GM12878 (cell line): ENCODE data around the gene SLC6A9. TPM values are rescaled to one million over a fixed set of nuclear protein-coding genes. Genes with fewer than 3 reads are reported as not detected.

Experiments
- ATAC-seq: fragments of 200-7000 bp; cut with Tn5 transposase; 3 replicates; pipeline ENCODE4 v1.9.1; 2020; ENCODE audit warnings: mild to moderate bottlenecking, moderate library complexity
- BruUV-seq: library from RNA; stranded (reverse); fragments of 400-500 nt; replicated peaks from 2 replicates; lab custom pipeline; 2021; lab: Mats Ljungman, UMichigan
- CTCF ChIA-PET: fragments of 300-600 bp; sonication (Branson Sonifier 250); formaldehyde crosslinking; extraction: SDS; loops from one replicate; lab custom pipeline; 2021; ENCODE audit warnings: inconsistent platforms; lab: Yijun Ruan, JAX
- POLR2A ChIA-PET: fragments of 350-600 bp; formaldehyde crosslinking; extraction: SDS; loops from one replicate; lab custom pipeline; 2021; ENCODE audit warnings: inconsistent platforms; lab: Charles Lee
- RAD21 ChIA-PET: fragments of 300-600 bp; sonication (Branson Sonifier 250); formaldehyde crosslinking; loops from one replicate; lab custom pipeline; 2023; ENCODE audit warnings: antibody characterized with exemption; ENCODE audit not compliant: unreplicated experiment; lab: Charles Lee
- SMC1A ChIA-PET: fragments of 300-600 bp; sonication (Branson Sonifier 250); formaldehyde crosslinking; loops from one replicate; lab custom pipeline; 2023; ENCODE audit not compliant: unreplicated experiment, uncharacterized antibody; lab: Charles Lee
- DNase-seq: peaks from one replicate; pipeline ENCODE4 v3.0.0-alpha.2; 2011; ENCODE audit warnings: low read depth, low spot score
- FAIRE-seq: peaks from 3 replicates; lab custom pipeline; 2011; peaks lifted over from hg19 to GRCh38; lab: Jason Lieb, UNC
- H2AFZ ChIP-seq: 2 replicates; pipeline ENCODE4 v1.6.0; 2011; ENCODE audit warnings: low read depth, low read length, control low read depth; ENCODE audit not compliant: control insufficient read depth
- H3K27ac ChIP-seq: 2 replicates; pipeline ENCODE4 v1.5.1; 2011; ENCODE audit warnings: control low read depth; ENCODE audit not compliant: control insufficient read depth, insufficient read depth
- H3K27me3 ChIP-seq, 2 experiments: replicated peaks in 1 of 2; 2 replicates each; pipeline versions ENCODE4 v1.6.0 to v1.6.1; 2011; ENCODE audit warnings: low read length in 1 of 2; ENCODE audit not compliant: control insufficient read depth in 2 of 2, insufficient read depth in 2 of 2
- H3K36me3 ChIP-seq, 2 experiments: 2 replicates each; pipeline ENCODE4 v1.5.1; 2011; ENCODE audit warnings: low read length in 1 of 2; ENCODE audit not compliant: control insufficient read depth in 2 of 2, insufficient read depth in 2 of 2
- H3K4me1 ChIP-seq: 2 replicates; pipeline ENCODE4 v1.6.1; 2011; ENCODE audit warnings: mild to moderate bottlenecking, low read length, moderate library complexity, mixed read lengths; ENCODE audit not compliant: control insufficient read depth, insufficient read depth
- H3K4me2 ChIP-seq: 2 replicates; pipeline ENCODE4 v1.6.0; 2011; ENCODE audit warnings: control low read depth; ENCODE audit not compliant: control insufficient read depth, insufficient read depth
- H3K4me3 ChIP-seq: fragments of 200-600 bp; sonication (generic); 2 replicates; pipeline ENCODE4 v1.5.1; 2016
- H3K79me2 ChIP-seq: 2 replicates; pipeline ENCODE4 v1.6.0; 2011; ENCODE audit warnings: low read length; ENCODE audit not compliant: control insufficient read depth, insufficient read depth
- H3K9ac ChIP-seq: 2 replicates; pipeline ENCODE4 v1.8.0; 2011; ENCODE audit warnings: low read length, control low read depth, mixed read lengths; ENCODE audit not compliant: control insufficient read depth, insufficient read depth
- H3K9me3 ChIP-seq: replicated peaks from 3 replicates; pipeline ENCODE4 v1.5.1; 2011; ENCODE audit warnings: mild to moderate bottlenecking, low read length; ENCODE audit not compliant: control insufficient read depth, insufficient read depth
- H4K20me1 ChIP-seq: 2 replicates; pipeline ENCODE4 v1.6.0; 2011; ENCODE audit not compliant: control insufficient read depth, insufficient read depth
- FOS ChIP-seq: IDR thresholded peaks from 3 replicates; pipeline ENCODE4 v1.6.1; 2011; ENCODE audit warnings: borderline replicate concordance; ENCODE audit not compliant: insufficient read length; ENCODE audit errors: extremely low read depth
- HDAC6 ChIP-seq: fragments of 200-600 bp; sonication (generic); IDR thresholded peaks from one replicate; pipeline ENCODE4 v1.8.0; 2017; ENCODE audit warnings: antibody characterized with exemption; ENCODE audit not compliant: unreplicated experiment
- MYB ChIP-seq: fragments of 150-350 bp; IDR thresholded peaks from 2 replicates; pipeline ENCODE4 v1.6.1; 2014; ENCODE audit warnings: mild to moderate bottlenecking, low read depth, low read length, borderline replicate concordance
- NFYA ChIP-seq: IDR thresholded peaks from 2 replicates; pipeline ENCODE4 v1.6.1; 2011; ENCODE audit warnings: low read depth, mild to moderate bottlenecking, low read length, improper control_type of control experiment, borderline replicate concordance
- NR2C2 ChIP-seq: IDR thresholded peaks from 2 replicates; pipeline ENCODE4 v1.6.1; 2011; ENCODE audit warnings: borderline replicate concordance, low read depth; ENCODE audit not compliant: control insufficient read depth, insufficient read length
- NR2F1 ChIP-seq: fragments of 450-650 bp; conservative IDR thresholded peaks from 2 replicates; pipeline ENCODE4 v1.6.1; 2017; ENCODE audit warnings: mild to moderate bottlenecking
- PML ChIP-seq: IDR thresholded peaks from 2 replicates; pipeline ENCODE4 v1.6.1; 2012; ENCODE audit warnings: low read length, inconsistent platforms
- WGBS: methylation state at CpG from one replicate; pipeline ENCODE4 v1.1.6; 2016; ENCODE audit warnings: low lambda C conversion rate; ENCODE audit not compliant: insufficient replicate concordance, insufficient coverage; ENCODE audit errors: missing lambda C conversion rate; 5-methylcytosine and 5-hydroxymethylcytosine counted together
- in situ Hi-C: fragments of 300-500 bp; cut with MboI; formaldehyde crosslinking; loops from 9 replicates; pipeline ENCODE4 v1.14.3; 2018; ENCODE audit warnings: mixed read lengths
- intact Hi-C: fragments of 100-400 bp; cut with micrococcal nuclease; formaldehyde crosslinking; loops from one replicate; pipeline ENCODE4 v1.14.2; 2022; ENCODE audit not compliant: unreplicated experiment
- polyA plus RNA-seq, 11 experiments: library from polyadenylated mRNA; depleted of rRNA in 4 of 11; unstranded in 6 of 11; stranded (reverse) in 5 of 11; fragments of >200 nt; fragmentation: Nextera tagmentation in 4 of 11; fragmentation: Illumina TruSeq in 1 of 11; extraction: Ambion mirVana in 4 of 11; extraction: Trizol in 1 of 11; gene quantifications; 1 replicate in 1 of 11; 2 replicates in 10 of 11; pipeline versions ENCODE4 v1.2.1 to v1.2.3, GENCODE V29; 2011 to 2016; ENCODE audit warnings: inconsistent platforms in 2 of 11, missing spikeins in 2 of 11, low read depth in 1 of 11
- total RNA-seq, 4 experiments: library from RNA; depleted of rRNA in 3 of 4; stranded (reverse); fragments of >200 nt in 3 of 4; fragmentation: Illumina TruSeq in 1 of 4; extraction: Trizol in 1 of 4; gene quantifications; 2 replicates each; pipeline versions ENCODE4 v1.2.1 to v1.2.3, GENCODE V29; 2013 to 2021
- TF ChIP-seq, protein P1 (sequence below): IDR thresholded peaks from 2 replicates; pipeline ENCODE4 v1.6.1; 2012; ENCODE audit warnings: low read depth, low read length, improper control_type of control experiment
- TF ChIP-seq, protein P2 (sequence below): IDR thresholded peaks from 2 replicates; pipeline ENCODE4 v1.6.1; 2012; ENCODE audit warnings: low read depth, low read length, improper control_type of control experiment

Gene SLC6A9
- total and polyA plus RNA-seq, 10 of the 15 experiments (the other 5 are each of a cell fraction or from before 2014, with no cell fraction given): 0.02 to 2.0 (median 0.63) TPM

DNA sequence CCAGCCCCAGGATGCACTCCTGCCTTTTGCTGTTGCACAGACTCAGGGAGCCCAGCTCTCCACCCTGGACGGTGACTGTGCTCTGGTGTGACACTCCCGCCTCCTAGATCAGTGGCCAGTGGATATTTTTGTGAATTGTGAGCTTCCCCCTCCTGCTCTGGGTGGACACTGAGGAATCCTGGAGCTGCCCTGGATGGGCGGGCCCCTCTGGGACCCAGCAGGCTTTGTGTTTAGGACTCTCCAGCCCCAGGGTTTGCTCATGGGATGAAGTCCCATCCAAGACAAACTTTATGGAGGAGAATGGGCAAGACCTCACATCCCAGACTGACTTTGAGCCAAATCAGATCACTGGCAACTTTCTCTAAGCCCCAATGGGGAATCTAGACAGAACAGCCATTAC is 16.1 kb downstream of the SLC6A9 start:
- H3K4me2 ChIP-seq: no peak overlapping the region
- no peaks in the 10 kb centered on the region for H4K20me1 ChIP-seq
- ChIA-PET CTCF (interaction anchor here (0.8 to 2.3 kb wide), 4 partner anchors 10 to 33 kb away, joined by 3 to 15 read pairs (median 4); no protein-coding TSS in a partner anchor), RAD21 (interaction anchor here (0.5 to 1.5 kb wide), 2 partner anchors 16 to 19 kb away, joined by 3 read pairs; partner anchors contain the start of gene SLC6A9), SMC1A (interaction anchor here (1.0 to 1.7 kb wide), 2 partner anchors 10 to 66 kb away, joined by 3 to 5 read pairs; no protein-coding TSS in a partner anchor)
- intact Hi-C loops: no loop called here
- H3K27ac ChIP-seq: no peak overlapping the region
- no peak overlapping the region for H3K9ac ChIP-seq
- in situ Hi-C loops: no loop called here
- DNase-seq (no peak), ATAC-seq (no peak)
- 41% methylated on average over 3 of the region's 3 CpGs for WGBS
- H3K4me3 ChIP-seq: no peak overlapping the region
- H2AFZ ChIP-seq: no peak overlapping the region
- no peaks in the 10 kb centered on the region for H3K4me1 ChIP-seq
- BruUV-seq: no TSS peak
- no peaks in the 10 kb centered on the region; a peak in 1 of 4 replicates for H3K27me3 ChIP-seq
- H3K9me3 ChIP-seq: no peaks in the 10 kb centered on the region
- H3K36me3 ChIP-seq: no peaks in the 10 kb centered on the region
- TF ChIP-seq FOS (no peak), NFYA (no peak), PML (no peak), NR2C2 (no peak), NR2F1 (no peak), MYB (no peak), HDAC6 (no peak)
- TF ChIP-seq, protein P1, sequence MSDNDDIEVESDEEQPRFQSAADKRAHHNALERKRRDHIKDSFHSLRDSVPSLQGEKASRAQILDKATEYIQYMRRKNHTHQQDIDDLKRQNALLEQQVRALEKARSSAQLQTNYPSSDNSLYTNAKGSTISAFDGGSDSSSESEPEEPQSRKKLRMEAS: no peak
- TF ChIP-seq, protein P2, sequence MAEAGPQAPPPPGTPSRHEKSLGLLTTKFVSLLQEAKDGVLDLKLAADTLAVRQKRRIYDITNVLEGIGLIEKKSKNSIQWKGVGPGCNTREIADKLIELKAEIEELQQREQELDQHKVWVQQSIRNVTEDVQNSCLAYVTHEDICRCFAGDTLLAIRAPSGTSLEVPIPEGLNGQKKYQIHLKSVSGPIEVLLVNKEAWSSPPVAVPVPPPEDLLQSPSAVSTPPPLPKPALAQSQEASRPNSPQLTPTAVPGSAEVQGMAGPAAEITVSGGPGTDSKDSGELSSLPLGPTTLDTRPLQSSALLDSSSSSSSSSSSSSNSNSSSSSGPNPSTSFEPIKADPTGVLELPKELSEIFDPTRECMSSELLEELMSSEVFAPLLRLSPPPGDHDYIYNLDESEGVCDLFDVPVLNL: no peak
- TF ChIP-seq, all 136 proteins: peak for 0
- no peak for FAIRE-seq
- POLR2A ChIA-PET: no interaction called here
- H3K79me2 ChIP-seq: no peaks in the 10 kb centered on the region
